Measurements from ENCODE around the gene MSRB2.

- TF ChIP-seq CTCF (IDR thresholded peaks at IDR 0.05; ENCODE audit: low read depth, low read length) (no peak), MAX (IDR thresholded peaks at IDR 0.05; ENCODE audit: low read depth, low read length) (no peak)
These were observed 19.0 kb downstream of the MSRB2 start for GRCh38 chr10:23114228-23114850.
